Keratinocyte (primary cell): ENCODE measurements around the gene KMT2C. TPM values are rescaled to one million over a fixed set of nuclear protein-coding genes. Genes with fewer than 3 reads are reported as not detected.

Experiments used
- DNase-seq: peaks from one replicate; pipeline ENCODE4 v3.0.0-alpha.2; 2011; ENCODE audit warnings: low read depth, missing footprints, low spot score
- FAIRE-seq: peaks from 2 replicates; lab custom pipeline; 2011; peaks lifted over from hg19 to GRCh38; lab: Jason Lieb, UNC
- H2AFZ ChIP-seq: 2 replicates; pipeline ENCODE4 v1.6.0; 2012; ENCODE audit warnings: low read length, control low read depth, inconsistent platforms; ENCODE audit not compliant: control insufficient read depth
- H3K27ac ChIP-seq: 2 replicates; pipeline ENCODE4 v1.5.1; 2011; ENCODE audit warnings: low read length; ENCODE audit not compliant: control insufficient read depth, insufficient read depth
- H3K27me3 ChIP-seq: 3 replicates; pipeline ENCODE4 v1.6.0; 2011; ENCODE audit warnings: low read length; ENCODE audit not compliant: control insufficient read depth, insufficient read depth; ENCODE audit errors: extremely low read depth
- H3K36me3 ChIP-seq, 2 experiments: 2 replicates in 1 of 2; 3 replicates in 1 of 2; pipeline ENCODE4 v1.5.1; 2011; ENCODE audit warnings: low read length in 2 of 2, mild to moderate bottlenecking in 1 of 2; ENCODE audit not compliant: control insufficient read depth in 2 of 2, insufficient read depth in 2 of 2; ENCODE audit errors: extremely low read depth in 1 of 2
- H3K4me1 ChIP-seq: 3 replicates; pipeline ENCODE4 v1.5.1; 2011; ENCODE audit warnings: low read length; ENCODE audit not compliant: control insufficient read depth, insufficient read depth; ENCODE audit errors: extremely low read depth
- H3K4me2 ChIP-seq: 3 replicates; pipeline ENCODE4 v1.6.0; 2011; ENCODE audit warnings: low read depth, low read length; ENCODE audit not compliant: control insufficient read depth, insufficient read depth; ENCODE audit errors: extremely low read depth
- H3K4me3 ChIP-seq, 3 experiments: fragments of 200-600 bp in 1 of 3; sonication (generic) in 1 of 3; 2 replicates in 2 of 3; 3 replicates in 1 of 3; pipeline ENCODE4 v1.5.1; 2011 to 2016; ENCODE audit warnings: low read length in 3 of 3, mild to moderate bottlenecking in 3 of 3, control low read depth in 2 of 3, inconsistent platforms in 1 of 3, low read depth in 1 of 3, mixed read lengths in 1 of 3, mixed run types in 1 of 3, moderate library complexity in 1 of 3; ENCODE audit not compliant: control insufficient read depth in 2 of 3, insufficient read depth in 2 of 3; ENCODE audit errors: extremely low read depth in 1 of 3
- H3K79me2 ChIP-seq: 2 replicates; pipeline ENCODE4 v1.6.0; 2012; ENCODE audit warnings: low read length; ENCODE audit not compliant: control insufficient read depth, insufficient read depth
- H3K9ac ChIP-seq: 3 replicates; pipeline ENCODE4 v1.6.0; 2011; ENCODE audit warnings: low read length; ENCODE audit not compliant: control insufficient read depth, insufficient read depth; ENCODE audit errors: extremely low read depth
- H3K9me1 ChIP-seq: 3 replicates; pipeline ENCODE4 v1.6.0; 2011; ENCODE audit warnings: low read length; ENCODE audit not compliant: control insufficient read depth, insufficient read depth; ENCODE audit errors: extremely low read depth
- H3K9me3 ChIP-seq: 2 replicates; pipeline ENCODE4 v1.5.1; 2012; ENCODE audit warnings: low read depth, low read length; ENCODE audit not compliant: control insufficient read depth
- H4K20me1 ChIP-seq: 3 replicates; pipeline ENCODE4 v1.6.0; 2011; ENCODE audit warnings: low read length; ENCODE audit not compliant: control insufficient read depth, insufficient read depth; ENCODE audit errors: extremely low read depth
- CTCF ChIP-seq, 3 experiments: IDR thresholded peaks in 1 of 3; conservative IDR thresholded peaks in 1 of 3; optimal IDR thresholded peaks in 1 of 3; 2 replicates in 2 of 3; 3 replicates in 1 of 3; pipeline versions ENCODE3 to v1.5.1; 2011; ENCODE audit warnings: low read length in 3 of 3, mild to moderate bottlenecking in 3 of 3, moderate library complexity in 2 of 3, control low read depth in 1 of 3, inconsistent platforms in 1 of 3; ENCODE audit not compliant: insufficient read depth in 2 of 3; ENCODE audit errors: extremely low read depth in 1 of 3
- EZH2 ChIP-seq: IDR thresholded peaks from one replicate; pipeline ENCODE4 v1.6.1; 2012; ENCODE audit warnings: inconsistent platforms, mild to moderate bottlenecking, low read length, moderate library complexity
- dilution Hi-C: fragments of 300-500 bp; cut with MboI; formaldehyde crosslinking; loops from one replicate; pipeline ENCODE4 v1.7.0; 2020; ENCODE audit warnings: low sequenced_read_pairs; ENCODE audit not compliant: extremely low pct_ligation_motif_present
- polyA plus RNA-seq, 5 experiments: library from polyadenylated mRNA; depleted of rRNA in 3 of 5; stranded (reverse) in 3 of 5; stranded (forward) in 1 of 5; unstranded in 1 of 5; fragments of >200 nt; gene quantifications; 1 replicate in 1 of 5; 2 replicates in 3 of 5; 3 replicates in 1 of 5; pipeline versions ENCODE4 v1.2.1 to v1.2.3, GENCODE V29; 2011 to 2012; ENCODE audit warnings: missing spikeins in 2 of 5, low read depth in 1 of 5, low replicate concordance in 1 of 5

Gene KMT2C
- polyA plus RNA-seq, 1 donor (not counting 4 experiments of a cell fraction or from before 2014, with no cell fraction given), result 8.5 TPM

DNA sequence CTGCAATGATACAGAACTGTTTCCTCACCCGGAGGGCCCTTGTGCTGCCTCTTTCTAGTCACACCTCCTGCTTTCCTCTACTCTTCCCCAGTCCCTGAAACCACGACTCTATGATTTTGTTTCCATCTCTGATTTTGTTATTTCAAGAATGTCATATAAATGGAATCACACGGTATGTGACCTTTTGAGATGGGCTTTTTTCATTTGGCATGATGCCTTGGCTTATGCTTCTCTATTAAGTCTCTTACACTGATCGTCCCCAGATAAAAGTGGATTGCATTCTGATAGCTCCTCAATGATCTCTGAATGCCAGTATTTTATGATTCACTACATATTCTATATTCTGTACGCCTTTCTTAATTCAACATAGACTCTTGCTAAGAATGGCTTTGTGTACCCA, 332.1 kb downstream of the KMT2C start:
- Histone ChIP-seq H3K4me2 (no peak overlapping the region), H3K9me3 (no peaks in the 10 kb centered on the region), H4K20me1 (no peaks in the 10 kb centered on the region), H3K4me3 (no peak overlapping the region), H3K27me3 (no peaks in the 10 kb centered on the region), H3K4me1 (no peaks in the 10 kb centered on the region), H3K27ac (no peak overlapping the region), H3K9ac (no peak overlapping the region), H2AFZ (no peak overlapping the region), H3K36me3 (peaks cover 3 to 8% of the 10 kb centered on the region in 2 experiments), H3K9me1 (no peaks in the 10 kb centered on the region), H3K79me2 (no peaks in the 10 kb centered on the region)
- DNase-seq, result no peak
- FAIRE-seq, result no peak
- dilution Hi-C loops, result no loop called here
- TF ChIP-seq EZH2 (no peak), CTCF (optimal IDR thresholded peaks at IDR 0.05 in 1 of 3, IDR thresholded peaks at IDR 0.05 in 1 of 3, conservative IDR thresholded peaks at IDR 0.05 in 1 of 3; ENCODE audit: extremely low read depth in 1 of 3, insufficient read depth in 2 of 3, low read length in 3 of 3) (no peak)

- FAIRE-seq, result no peak
These were observed 332.7 kb downstream of the KMT2C start for GRCh38 chr7:152103066-152103465.

More at GRCh38 chr7:152103066-152103465, 332.7 kb downstream of the KMT2C start:
- TF ChIP-seq EZH2 (no peak), CTCF (optimal IDR thresholded peaks at IDR 0.05 in 1 of 3, IDR thresholded peaks at IDR 0.05 in 1 of 3, conservative IDR thresholded peaks at IDR 0.05 in 1 of 3; ENCODE audit: extremely low read depth in 1 of 3, insufficient read depth in 2 of 3, low read length in 3 of 3) (no peak)
- Histone ChIP-seq H3K4me1 (no peaks in the 10 kb centered on the region), H2AFZ (no peak overlapping the region), H3K27me3 (no peaks in the 10 kb centered on the region), H3K79me2 (no peaks in the 10 kb centered on the region), H4K20me1 (no peaks in the 10 kb centered on the region), H3K9me1 (no peaks in the 10 kb centered on the region), H3K4me2 (no peak overlapping the region), H3K9ac (no peak overlapping the region), H3K36me3 (peaks cover 0 to 7% of the 10 kb centered on the region in 2 experiments), H3K4me3 (no peak overlapping the region), H3K9me3 (no peaks in the 10 kb centered on the region), H3K27ac (no peak overlapping the region)
- dilution Hi-C loops, result no loop called here
- no peak for DNase-seq
